Small intestine (tissue), 7 donors: ENCODE results near the gene SLC6A7. TPM values are rescaled to one million over a fixed set of nuclear protein-coding genes. Genes with fewer than 3 reads are reported as not detected.

ENCODE experiments used
- DNase-seq, 2 donors: peaks; one replicate each; pipeline versions ENCODE4 v3.0.0 to v3.0.0-alpha.2; 2013
- FAIRE-seq: peaks from 2 replicates; lab custom pipeline; 2012; peaks lifted over from hg19 to GRCh38; lab: Jason Lieb, UNC
- H3K27ac ChIP-seq, 3 donors: one replicate each; pipeline ENCODE4 v1.5.1; 2013; ENCODE audit warnings: low read length in 2 of 3, mild to moderate bottlenecking in 2 of 3, control low read depth in 1 of 3, inconsistent platforms in 1 of 3, low read depth in 1 of 3, moderate library complexity in 1 of 3
- H3K27me3 ChIP-seq, 3 donors: one replicate each; pipeline ENCODE4 v1.6.1; 2013; ENCODE audit warnings: low read length in 3 of 3, inconsistent platforms in 1 of 3; ENCODE audit not compliant: control insufficient read depth in 3 of 3, insufficient read depth in 3 of 3
- H3K36me3 ChIP-seq, 3 donors: one replicate each; pipeline ENCODE4 v1.6.1; 2013; ENCODE audit warnings: low read length in 3 of 3, inconsistent platforms in 1 of 3, low read depth in 1 of 3, mild to moderate bottlenecking in 1 of 3, moderate library complexity in 1 of 3; ENCODE audit not compliant: control insufficient read depth in 3 of 3, insufficient read depth in 2 of 3
- H3K4me1 ChIP-seq, 3 donors: one replicate each; pipeline ENCODE4 v1.6.1; 2013; ENCODE audit warnings: low read length in 2 of 3, inconsistent platforms in 1 of 3, low read depth in 1 of 3, mild to moderate bottlenecking in 1 of 3, moderate library complexity in 1 of 3; ENCODE audit not compliant: control insufficient read depth in 3 of 3, insufficient read depth in 2 of 3
- H3K4me3 ChIP-seq, 3 donors: one replicate each; pipeline ENCODE4 v1.5.1; 2013; ENCODE audit warnings: low read length in 3 of 3, control low read depth in 1 of 3, inconsistent platforms in 1 of 3, low read depth in 1 of 3, mild to moderate bottlenecking in 1 of 3, moderate library complexity in 1 of 3
- H3K9me3 ChIP-seq, 2 donors: one replicate each; pipeline ENCODE4 v1.6.1; 2013; ENCODE audit warnings: low read depth in 1 of 2, low read length in 1 of 2; ENCODE audit not compliant: control insufficient read depth in 2 of 2, insufficient read depth in 1 of 2
- WGBS, 3 donors: extraction: QIAGEN DNeasy Blood & Tissue Kit; methylation state at CpG; one replicate each; pipeline ENCODE4 v1.1.7; 2013; 5-methylcytosine and 5-hydroxymethylcytosine counted together
- polyA plus RNA-seq, 4 donors: library from polyadenylated mRNA; stranded (reverse) in 3 of 4; unstranded in 1 of 4; fragments of 200-250 nt in 3 of 4; fragments of 120-200 nt in 1 of 4; gene quantifications; one replicate each; pipeline versions ENCODE4 v1.2.1 to v1.2.3, GENCODE V29; 2013
- donor health status: healthy with polysubstance abuse.
- donor health status: control.
- donor health status: control.
- donor health status: Bipolar disorder and iron deficiency.
- donor health status: healthy.

The SLC6A7 gene
- polyA plus RNA-seq, 4 donors = 0.81 to 7.1 (median 2.2) TPM

GRCh38 chr5:150248946-150249345, 59.1 kb downstream of the SLC6A7 start:
- Histone ChIP-seq H3K27me3 (no peaks in the 10 kb centered on the region), H3K9me3 (no peaks in the 10 kb centered on the region), H3K36me3 (peaks cover 0 to 2% (median 0%) of the 10 kb centered on the region in 3 donors), H3K4me3 (no peak overlapping the region), H3K27ac (no peak overlapping the region), H3K4me1 (peaks cover 0 to 13% (median 0%) of the 10 kb centered on the region in 3 donors)
- FAIRE-seq (no peak), DNase-seq (no peak)
- WGBS, 3 donors = 91 to 99% (median 94%) methylated on average over 3 of the region's 3 CpGs

- H3K9me3 ChIP-seq = no peaks in the 10 kb centered on the region
- FAIRE-seq (no peak), DNase-seq (no peak)
- no peak overlapping the region for H3K4me3 ChIP-seq
- peaks cover 0 to 2% (median 0%) of the 10 kb centered on the region in 3 donors for H3K36me3 ChIP-seq
- WGBS, 3 donors = 81 to 88% (median 81%) methylated on average over 5 of the region's 5 CpGs
- no peak overlapping the region for H3K27ac ChIP-seq
- H3K4me1 ChIP-seq = peaks cover 0 to 13% (median 0%) of the 10 kb centered on the region in 3 donors
- no peaks in the 10 kb centered on the region for H3K27me3 ChIP-seq
These were observed 59.9 kb downstream of the SLC6A7 start for GRCh38 chr5:150249744-150250143.

GRCh38 chr5:150251504-150251903, 61.6 kb downstream of the SLC6A7 start:
- Histone ChIP-seq H3K27ac (no peak overlapping the region), H3K4me3 (no peak overlapping the region), H3K9me3 (no peaks in the 10 kb centered on the region), H3K36me3 (peaks cover 0 to 2% (median 0%) of the 10 kb centered on the region in 3 donors), H3K4me1 (peaks cover 0 to 9% (median 0%) of the 10 kb centered on the region in 3 donors), H3K27me3 (no peaks in the 10 kb centered on the region)
- no peak for DNase-seq
- 88 to 96% (median 93%) methylated on average over 7 of the region's 7 CpGs for WGBS, 3 donors
- no peak for FAIRE-seq

- Histone ChIP-seq H3K27me3 (no peaks in the 10 kb centered on the region), H3K4me3 (no peak overlapping the region), H3K36me3 (no peaks in the 10 kb centered on the region), H3K9me3 (no peaks in the 10 kb centered on the region), H3K27ac (no peak overlapping the region), H3K4me1 (no peaks in the 10 kb centered on the region)
- 75 to 86% (median 81%) methylated on average over 6 of the region's 6 CpGs for WGBS, 3 donors
- no peak for DNase-seq
- FAIRE-seq = no peak
These were observed 62.6 kb downstream of the SLC6A7 start for GRCh38 chr5:150252489-150252888.

- H3K9me3 ChIP-seq = no peaks in the 10 kb centered on the region
- no peaks in the 10 kb centered on the region for H3K27me3 ChIP-seq
- FAIRE-seq = no peak
- 80 to 89% (median 83%) methylated on average over 10 of the region's 10 CpGs for WGBS, 3 donors
- no peak overlapping the region for H3K4me3 ChIP-seq
- no peaks in the 10 kb centered on the region for H3K4me1 ChIP-seq
- no peak overlapping the region for H3K27ac ChIP-seq
- no peaks in the 10 kb centered on the region for H3K36me3 ChIP-seq
- DNase-seq = no peak
These were observed 63.8 kb downstream of the SLC6A7 start for GRCh38 chr5:150253416-150254208.

GRCh38 chr5:150254363-150254762, 64.5 kb downstream of the SLC6A7 start:
- H3K27me3 ChIP-seq = no peaks in the 10 kb centered on the region
- 73 to 76% (median 76%) methylated on average over 7 of the region's 7 CpGs for WGBS, 3 donors
- DNase-seq = no peak
- no peak overlapping the region for H3K4me3 ChIP-seq
- FAIRE-seq = no peak
- H3K27ac ChIP-seq = no peak overlapping the region
- no peaks in the 10 kb centered on the region for H3K4me1 ChIP-seq
- no peaks in the 10 kb centered on the region for H3K9me3 ChIP-seq
- no peaks in the 10 kb centered on the region for H3K36me3 ChIP-seq

GRCh38 chr5:150254774-150255173, 64.9 kb downstream of the SLC6A7 start:
- Histone ChIP-seq H3K27me3 (no peaks in the 10 kb centered on the region), H3K27ac (no peak overlapping the region), H3K9me3 (no peaks in the 10 kb centered on the region), H3K4me1 (no peaks in the 10 kb centered on the region), H3K36me3 (no peaks in the 10 kb centered on the region), H3K4me3 (no peak overlapping the region)
- no peak for FAIRE-seq
- DNase-seq = no peak
- 70 to 79% (median 74%) methylated on average over 4 of the region's 4 CpGs for WGBS, 3 donors

- DNase-seq (no peak), FAIRE-seq (no peak)
- no peaks in the 10 kb centered on the region for H3K9me3 ChIP-seq
- H3K4me3 ChIP-seq = no peak overlapping the region
- H3K27ac ChIP-seq = no peak overlapping the region
- H3K4me1 ChIP-seq = no peaks in the 10 kb centered on the region
- no peaks in the 10 kb centered on the region for H3K27me3 ChIP-seq
- WGBS, 3 donors = 76 to 79% (median 77%) methylated on average over 6 of the region's 6 CpGs
- H3K36me3 ChIP-seq = no peaks in the 10 kb centered on the region
These were observed 66.0 kb downstream of the SLC6A7 start for GRCh38 chr5:150255659-150256409.
